WERI-Rb-1 (cell line): ENCODE results near the gene NEK10.

Source experiments
- DNase-seq: peaks from one replicate; pipeline ENCODE4 v3.0.0-alpha.2; 2020
- H3K27ac ChIP-seq: fragments of 250-450 bp; sonication (Bioruptor Pico); 2 replicates; pipeline ENCODE4 v1.5.1; 2020; ENCODE audit warnings: mild to moderate bottlenecking, moderate library complexity
- H3K27me3 ChIP-seq: fragments of 250-450 bp; sonication (Bioruptor Pico); 2 replicates; pipeline ENCODE4 v1.5.1; 2021; ENCODE audit warnings: mild to moderate bottlenecking, low read depth, moderate library complexity; ENCODE audit not compliant: insufficient read depth, severe bottlenecking
- H3K36me3 ChIP-seq: fragments of 250-450 bp; sonication (Bioruptor Pico); 2 replicates; pipeline ENCODE4 v1.5.1; 2020; ENCODE audit warnings: mild to moderate bottlenecking, moderate library complexity
- H3K4me3 ChIP-seq: 2 replicates; pipeline ENCODE4 v1.5.1; 2011; ENCODE audit warnings: low read depth, mild to moderate bottlenecking, control low read depth, low read length
- H3K9me3 ChIP-seq: fragments of 250-450 bp; sonication (Bioruptor Pico); 2 replicates; pipeline ENCODE4 v1.5.1; 2021; ENCODE audit warnings: mild to moderate bottlenecking, moderate library complexity; ENCODE audit not compliant: severe bottlenecking
- CTCF ChIP-seq: IDR thresholded peaks from 2 replicates; pipeline ENCODE4 v1.5.1; 2011; ENCODE audit warnings: low read depth, mild to moderate bottlenecking, control low read depth, inconsistent platforms, low read length

The NEK10 gene

GRCh38 chr3:27115352-27115751, 253.8 kb downstream of the NEK10 start:
- no peak overlapping the region for H3K4me3 ChIP-seq
- no peaks in the 10 kb centered on the region for H3K9me3 ChIP-seq
- no peak for TF ChIP-seq CTCF
- DNase-seq = no peak
- no peak overlapping the region for H3K27ac ChIP-seq
- H3K27me3 ChIP-seq = no peaks in the 10 kb centered on the region
- no peaks in the 10 kb centered on the region for H3K36me3 ChIP-seq

GRCh38 chr3:27114684-27115083, 254.5 kb downstream of the NEK10 start:
- TF ChIP-seq CTCF = no peak
- no peaks in the 10 kb centered on the region for H3K36me3 ChIP-seq
- H3K9me3 ChIP-seq = no peaks in the 10 kb centered on the region
- no peak overlapping the region for H3K27ac ChIP-seq
- no peak for DNase-seq
- no peaks in the 10 kb centered on the region for H3K27me3 ChIP-seq
- no peak overlapping the region for H3K4me3 ChIP-seq

GRCh38 chr3:27114129-27114528, 255.1 kb downstream of the NEK10 start:
- no peak for DNase-seq
- no peaks in the 10 kb centered on the region for H3K27me3 ChIP-seq
- TF ChIP-seq CTCF = no peak
- H3K4me3 ChIP-seq = no peak overlapping the region
- no peak overlapping the region for H3K27ac ChIP-seq
- no peaks in the 10 kb centered on the region for H3K9me3 ChIP-seq
- H3K36me3 ChIP-seq = no peaks in the 10 kb centered on the region

GRCh38 chr3:27110020-27110419, 259.2 kb downstream of the NEK10 start:
- no peaks in the 10 kb centered on the region for H3K36me3 ChIP-seq
- no peak for DNase-seq
- H3K27ac ChIP-seq = no peak overlapping the region
- no peak overlapping the region for H3K4me3 ChIP-seq
- H3K9me3 ChIP-seq = no peaks in the 10 kb centered on the region
- no peaks in the 10 kb centered on the region for H3K27me3 ChIP-seq
- TF ChIP-seq CTCF = no peak

GRCh38 chr3:27108322-27108721, 260.9 kb downstream of the NEK10 start:
- no peaks in the 10 kb centered on the region for H3K27me3 ChIP-seq
- H3K4me3 ChIP-seq = no peak overlapping the region
- no peaks in the 10 kb centered on the region for H3K9me3 ChIP-seq
- no peak for TF ChIP-seq CTCF
- H3K36me3 ChIP-seq = no peaks in the 10 kb centered on the region
- DNase-seq = no peak
- H3K27ac ChIP-seq = no peak overlapping the region

GRCh38 chr3:27105904-27106303, 263.3 kb downstream of the NEK10 start:
- Histone ChIP-seq H3K36me3 (no peaks in the 10 kb centered on the region), H3K27ac (no peak overlapping the region), H3K9me3 (no peaks in the 10 kb centered on the region), H3K4me3 (no peak overlapping the region), H3K27me3 (no peaks in the 10 kb centered on the region)
- peak; percentile 72 for TF ChIP-seq CTCF
- peak; percentile 56 for DNase-seq
